Endothelial cell of umbilical vein (primary cell): ENCODE measurements around the gene CACNA2D2. TPM values are rescaled to one million over a fixed set of nuclear protein-coding genes. Genes with fewer than 3 reads are reported as not detected.

Source experiments
- BruUV-seq: library from RNA; stranded (reverse); fragments of 400-500 nt; replicated peaks from 2 replicates; lab custom pipeline; 2021; lab: Mats Ljungman, UMichigan
- CTCF ChIA-PET: fragments of 300-600, 350-600 bp; sonication (Branson Sonifier 250); formaldehyde crosslinking; loops from one replicate; lab custom pipeline; 2021; ENCODE audit warnings: antibody characterized with exemption, inconsistent platforms; lab: Charles Lee
- POLR2A ChIA-PET: fragments of 300-600, 350-600 bp; sonication (Branson Sonifier 250); formaldehyde crosslinking; loops from one replicate; lab custom pipeline; 2021; ENCODE audit warnings: antibody characterized with exemption, inconsistent platforms; lab: Charles Lee
- DNase-seq: peaks from one replicate; pipeline ENCODE4 v3.0.0-alpha.2; 2011; ENCODE audit warnings: low read depth, low spot score
- FAIRE-seq: peaks from 2 replicates; lab custom pipeline; 2011; peaks lifted over from hg19 to GRCh38; lab: Jason Lieb, UNC
- H2AFZ ChIP-seq: 2 replicates; pipeline ENCODE4 v1.6.0; 2012; ENCODE audit warnings: low read depth, low read length, control low read depth, inconsistent platforms
- H3K27ac ChIP-seq: 2 replicates; pipeline ENCODE4 v1.5.1; 2011; ENCODE audit warnings: low read depth, mild to moderate bottlenecking, control low read depth, low read length, moderate library complexity; ENCODE audit not compliant: insufficient read depth
- H3K27me3 ChIP-seq, 2 experiments: 2 replicates each; pipeline versions ENCODE4 v1.6.0 to v1.6.1; 2011; ENCODE audit warnings: low read length in 2 of 2, mixed read lengths in 1 of 2; ENCODE audit not compliant: control insufficient read depth in 2 of 2, insufficient read depth in 2 of 2
- H3K36me3 ChIP-seq, 2 experiments: 2 replicates in 1 of 2; 3 replicates in 1 of 2; pipeline ENCODE4 v1.5.1; 2011; ENCODE audit warnings: low read length in 2 of 2, mild to moderate bottlenecking in 1 of 2, moderate library complexity in 1 of 2; ENCODE audit not compliant: control insufficient read depth in 2 of 2, insufficient read depth in 2 of 2; ENCODE audit errors: extremely low read depth in 1 of 2
- H3K4me1 ChIP-seq: 3 replicates; pipeline ENCODE4 v1.5.1; 2011; ENCODE audit warnings: mild to moderate bottlenecking, low read length; ENCODE audit not compliant: control insufficient read depth, insufficient read depth; ENCODE audit errors: extremely low read depth
- H3K4me2 ChIP-seq: 2 replicates; pipeline ENCODE4 v1.6.1; 2011; ENCODE audit warnings: low read length, control low read depth, mixed read lengths; ENCODE audit not compliant: insufficient read depth
- H3K4me3 ChIP-seq, 3 experiments: fragments of 200-600 bp in 1 of 3; sonication (generic), shearing (Covaris generic) in 1 of 3; replicated peaks in 1 of 3; 2 replicates each; pipeline ENCODE4 v1.5.1; 2011 to 2016; ENCODE audit warnings: control low read depth in 3 of 3, low read length in 3 of 3, mild to moderate bottlenecking in 2 of 3, inconsistent platforms in 1 of 3, low read depth in 1 of 3, moderate library complexity in 1 of 3; ENCODE audit not compliant: insufficient read depth in 1 of 3
- H3K79me2 ChIP-seq: 2 replicates; pipeline ENCODE4 v1.6.0; 2012; ENCODE audit warnings: low read length, inconsistent platforms; ENCODE audit not compliant: control insufficient read depth, insufficient read depth
- H3K9ac ChIP-seq: replicated peaks from 2 replicates; pipeline ENCODE3; 2011; ENCODE audit warnings: low read length, control low read depth; ENCODE audit not compliant: insufficient read depth; ENCODE audit errors: extremely low read depth
- H3K9me1 ChIP-seq: replicated peaks from 3 replicates; pipeline ENCODE4 v1.6.0; 2011; ENCODE audit warnings: mild to moderate bottlenecking, low read length; ENCODE audit not compliant: control insufficient read depth, insufficient read depth; ENCODE audit errors: extremely low read depth
- H3K9me3 ChIP-seq: replicated peaks from 2 replicates; pipeline ENCODE4 v1.5.1; 2012; ENCODE audit warnings: low read length, inconsistent platforms; ENCODE audit not compliant: control insufficient read depth, insufficient read depth
- H4K20me1 ChIP-seq: replicated peaks from 2 replicates; pipeline ENCODE3; 2011; ENCODE audit warnings: mild to moderate bottlenecking, low read length; ENCODE audit not compliant: control insufficient read depth, insufficient read depth; ENCODE audit errors: extremely low read depth
- CTCF ChIP-seq, 2 donors: IDR thresholded peaks; 1 replicate in 1 of 2; 2 replicates in 1 of 2; pipeline ENCODE4 v1.5.1; 2011; ENCODE audit warnings: low read length in 2 of 2, mild to moderate bottlenecking in 2 of 2, moderate library complexity in 2 of 2, control low read depth in 1 of 2, inconsistent platforms in 1 of 2, low read depth in 1 of 2; ENCODE audit not compliant: insufficient read depth in 1 of 2; ENCODE audit errors: extremely low read depth in 1 of 2
- EZH2 ChIP-seq: IDR thresholded peaks from 2 replicates; pipeline ENCODE4 v1.6.1; 2012; ENCODE audit warnings: borderline replicate concordance, low read depth, mild to moderate bottlenecking, moderate library complexity, low read length, inconsistent platforms; ENCODE audit not compliant: severe bottlenecking
- FOS ChIP-seq: IDR thresholded peaks from 2 replicates; pipeline ENCODE4 v1.6.1; 2011; ENCODE audit warnings: mild to moderate bottlenecking, low read length, moderate library complexity, borderline replicate concordance; ENCODE audit not compliant: insufficient read depth
- GATA2 ChIP-seq: IDR thresholded peaks from 2 replicates; pipeline ENCODE4 v1.7.0; 2011; ENCODE audit warnings: low read depth, mild to moderate bottlenecking, moderate library complexity, mixed read lengths, low read length; ENCODE audit not compliant: insufficient read length, insufficient read depth
- JUN ChIP-seq: IDR thresholded peaks from 2 replicates; pipeline ENCODE4 v1.6.1; 2011; ENCODE audit warnings: borderline replicate concordance, low read depth; ENCODE audit not compliant: insufficient read length, insufficient read depth
- MYC ChIP-seq: IDR thresholded peaks from one replicate; pipeline ENCODE4 v1.6.1; 2011; ENCODE audit warnings: mild to moderate bottlenecking, low read depth, low read length
- POLR2A ChIP-seq: IDR thresholded peaks from 2 replicates; pipeline ENCODE4 v1.6.1; 2012; ENCODE audit warnings: low read depth, mild to moderate bottlenecking, control low read depth, low read length
- POLR2AphosphoS5 ChIP-seq: IDR thresholded peaks from 2 replicates; pipeline ENCODE4 v1.6.1; 2012; ENCODE audit warnings: low read depth, mild to moderate bottlenecking, control low read depth, low read length, moderate library complexity; ENCODE audit not compliant: insufficient read depth
- dilution Hi-C: fragments of 300-500 bp; cut with MboI; formaldehyde crosslinking; loops from one replicate; pipeline ENCODE4 v1.15.0; 2019; ENCODE audit warnings: low sequenced_read_pairs; ENCODE audit not compliant: extremely low pct_ligation_motif_present
- intact Hi-C: fragments of 100-400 bp; cut with micrococcal nuclease; formaldehyde crosslinking; loops from one replicate; pipeline ENCODE4 v1.10.0; 2022
- polyA plus RNA-seq, 4 experiments: library from polyadenylated mRNA; depleted of rRNA in 3 of 4; stranded (reverse) in 3 of 4; unstranded in 1 of 4; fragments of >200 nt; gene quantifications; 2 replicates each; pipeline versions ENCODE4 v1.2.1 to v1.2.3, GENCODE V29; 2011 to 2012; ENCODE audit warnings: missing spikeins in 1 of 4
- total RNA-seq: library from RNA; stranded (reverse); gene quantifications from 2 replicates; pipeline ENCODE4 v1.2.3, GENCODE V29; 2021
- TF ChIP-seq, protein P1 (sequence below): IDR thresholded peaks from 2 replicates; pipeline ENCODE4 v1.6.1; 2011; ENCODE audit not compliant: insufficient read depth, insufficient read length

The CACNA2D2 gene
- total and polyA plus RNA-seq, 2 donors (not counting 3 experiments of a cell fraction or from before 2014, with no cell fraction given): 0.15 TPM; not detected in 1

DNA sequence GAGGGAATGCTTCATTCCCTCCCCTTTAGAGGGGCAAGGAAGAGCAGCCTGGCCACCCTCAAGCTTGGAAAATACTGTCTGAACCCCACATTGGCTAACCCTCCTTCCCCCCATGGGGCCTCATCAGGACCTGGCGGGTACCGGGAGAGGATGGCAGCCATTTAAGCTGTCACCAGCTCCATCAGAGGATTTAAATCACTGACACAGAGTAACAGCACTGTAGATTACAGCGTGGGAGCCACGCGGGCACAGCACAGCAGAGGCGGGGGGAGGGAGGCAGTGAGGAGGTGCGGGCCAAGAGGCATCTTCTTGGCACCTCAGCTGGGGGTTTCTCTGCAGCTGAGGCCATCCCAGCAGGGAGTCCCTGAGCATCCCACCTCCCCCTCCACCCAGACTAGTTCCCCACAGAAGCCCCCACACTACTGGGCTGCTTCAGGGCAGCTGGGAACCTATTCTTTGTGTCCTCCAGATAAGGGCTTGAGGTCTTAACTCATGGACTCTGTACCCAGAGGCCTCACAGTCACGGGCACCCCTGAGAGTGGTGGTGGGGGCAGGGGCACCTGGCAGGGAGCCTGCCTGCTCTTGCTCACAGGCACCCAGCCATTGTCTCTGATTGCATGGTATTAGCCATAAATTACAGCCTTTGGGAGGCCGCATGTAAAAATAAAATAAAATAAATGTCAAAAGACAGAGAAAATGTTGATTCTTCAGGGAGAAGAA lies 21.9 kb upstream of the CACNA2D2 start:
- Histone ChIP-seq H3K9me1 (no peaks in the 10 kb centered on the region), H3K4me3 (no peak overlapping the region), H4K20me1 (no peaks in the 10 kb centered on the region), H3K9me3 (no peaks in the 10 kb centered on the region), H3K4me1 (no peaks in the 10 kb centered on the region), H3K27me3 (peaks cover 5 to 13% of the 10 kb centered on the region in 2 experiments), H3K4me2 (no peak overlapping the region), H3K9ac (no peak overlapping the region), H2AFZ (no peak overlapping the region), H3K27ac (no peak overlapping the region), H3K79me2 (no peaks in the 10 kb centered on the region), H3K36me3 (no peaks in the 10 kb centered on the region)
- dilution Hi-C loops (no loop called here), intact Hi-C loops (no loop called here)
- TF ChIP-seq POLR2AphosphoS5 (no peak), MYC (no peak), GATA2 (no peak), POLR2A (no peak), JUN (no peak), CTCF (IDR thresholded peaks at IDR 0.05; ENCODE audit: extremely low read depth in 1 of 2, insufficient read depth in 1 of 2, low read depth in 1 of 2, low read length in 2 of 2) (no peak), EZH2 (no peak), FOS (no peak)
- TF ChIP-seq, protein P1, sequence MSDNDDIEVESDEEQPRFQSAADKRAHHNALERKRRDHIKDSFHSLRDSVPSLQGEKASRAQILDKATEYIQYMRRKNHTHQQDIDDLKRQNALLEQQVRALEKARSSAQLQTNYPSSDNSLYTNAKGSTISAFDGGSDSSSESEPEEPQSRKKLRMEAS: no peak
- no peak for FAIRE-seq
- DNase-seq: no peak
- ChIA-PET CTCF (interaction anchor here (3.6 kb wide), 1 partner anchor 17 kb away, joined by 15 read pairs; no protein-coding TSS in a partner anchor), POLR2A (no interaction called here)
- BruUV-seq: no TSS peak
